ENCODE measurements around the gene HBEGF.

Gene HBEGF

DNA sequence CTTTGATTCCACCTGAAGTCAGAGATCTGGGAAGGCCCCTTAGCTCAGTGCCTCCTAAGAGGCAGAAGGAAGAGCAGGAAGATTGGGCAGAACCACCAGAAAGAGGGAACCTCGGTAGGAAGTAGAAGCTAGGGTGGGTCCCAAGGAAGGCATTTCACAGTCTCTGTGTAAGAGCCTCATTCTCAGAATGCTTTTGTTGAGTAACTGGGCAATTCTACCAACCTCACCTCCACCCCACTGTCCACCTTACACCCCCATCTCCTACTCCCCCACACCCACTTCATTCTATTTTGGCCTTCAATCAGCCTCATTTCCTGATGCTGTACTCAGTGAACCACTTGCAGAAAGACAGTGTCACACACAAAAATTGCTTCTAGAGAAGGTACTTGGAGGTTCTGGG, 3.5 kb downstream of the HBEGF start:
- no peaks in the 10 kb centered on the region for H3K36me3 ChIP-seq (ENCODE audit: insufficient read depth, low read depth, low read length)
- no peak overlapping the region for H3K4me3 ChIP-seq (ENCODE audit: low read length)
- peaks cover 21% of the 10 kb centered on the region for H3K27me3 ChIP-seq (ENCODE audit: insufficient read depth, low read length)
- no peaks in the 10 kb centered on the region for H3K9me3 ChIP-seq (ENCODE audit: insufficient read depth, low read depth, low read length)
- no peak overlapping the region for H3K9ac ChIP-seq (ENCODE audit: low read depth, low read length)
- no peak overlapping the region for H3K27ac ChIP-seq (ENCODE audit: low read length)
- H3K4me1 ChIP-seq (ENCODE audit: insufficient read depth, low read length) = peaks cover 13% of the 10 kb centered on the region

DNA sequence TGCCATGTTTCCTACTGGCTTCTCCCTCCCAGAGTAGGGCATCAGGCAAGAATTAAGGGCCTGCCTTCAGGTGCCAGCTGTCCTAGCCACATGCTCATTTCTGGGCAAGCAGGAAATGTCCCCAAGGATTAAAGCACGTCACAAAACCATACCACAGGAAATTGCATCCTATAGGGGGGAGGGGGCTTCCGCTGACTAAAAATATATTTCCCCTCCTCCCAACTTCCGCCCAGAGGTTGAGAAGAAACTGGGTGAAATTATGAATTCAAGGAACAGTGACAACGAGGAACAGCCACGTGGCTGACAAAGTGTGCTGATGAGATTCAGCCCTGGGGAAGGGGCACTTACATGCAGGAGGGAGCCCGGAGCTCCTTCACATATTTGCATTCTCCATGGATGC, 4.1 kb downstream of the HBEGF start:
- Histone ChIP-seq H3K36me3 (ENCODE audit: insufficient read depth, low read depth, low read length) (no peaks in the 10 kb centered on the region), H3K27me3 (ENCODE audit: insufficient read depth, low read length) (peaks cover 21% of the 10 kb centered on the region), H3K4me1 (ENCODE audit: insufficient read depth, low read length) (peaks cover 13% of the 10 kb centered on the region), H3K27ac (ENCODE audit: low read length) (no peak overlapping the region), H3K4me3 (ENCODE audit: low read length) (no peak overlapping the region), H3K9ac (ENCODE audit: low read depth, low read length) (no peak overlapping the region), H3K9me3 (ENCODE audit: insufficient read depth, low read depth, low read length) (no peaks in the 10 kb centered on the region)

DNA sequence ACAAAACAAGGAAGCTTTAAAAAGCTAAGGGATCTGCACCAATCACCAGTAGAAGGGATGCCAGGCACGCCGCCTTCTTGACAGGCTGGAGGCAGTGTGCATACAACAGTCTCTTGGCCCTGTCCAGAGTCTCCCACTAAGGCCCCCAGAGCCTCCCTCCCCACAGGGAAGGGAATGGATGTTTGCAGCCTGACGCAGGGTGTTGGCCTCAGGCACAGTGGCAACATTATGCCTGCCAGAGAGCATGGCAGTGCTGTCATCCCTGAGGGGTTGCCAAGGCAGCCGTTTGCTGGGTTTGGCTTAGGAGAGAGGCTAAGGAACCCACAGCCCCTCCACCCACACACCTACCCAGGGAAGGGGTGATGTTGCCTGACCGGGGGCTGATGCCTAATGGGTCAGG, 4.8 kb downstream of the HBEGF start:
- H3K27ac ChIP-seq (ENCODE audit: low read length) = no peak overlapping the region
- H3K4me3 ChIP-seq (ENCODE audit: low read length) = no peak overlapping the region
- H3K4me1 ChIP-seq (ENCODE audit: insufficient read depth, low read length) = peaks cover 9% of the 10 kb centered on the region
- H3K36me3 ChIP-seq (ENCODE audit: insufficient read depth, low read depth, low read length) = no peaks in the 10 kb centered on the region
- H3K9me3 ChIP-seq (ENCODE audit: insufficient read depth, low read depth, low read length) = no peaks in the 10 kb centered on the region
- H3K9ac ChIP-seq (ENCODE audit: low read depth, low read length) = no peak overlapping the region
- H3K27me3 ChIP-seq (ENCODE audit: insufficient read depth, low read length) = peaks cover 21% of the 10 kb centered on the region

DNA sequence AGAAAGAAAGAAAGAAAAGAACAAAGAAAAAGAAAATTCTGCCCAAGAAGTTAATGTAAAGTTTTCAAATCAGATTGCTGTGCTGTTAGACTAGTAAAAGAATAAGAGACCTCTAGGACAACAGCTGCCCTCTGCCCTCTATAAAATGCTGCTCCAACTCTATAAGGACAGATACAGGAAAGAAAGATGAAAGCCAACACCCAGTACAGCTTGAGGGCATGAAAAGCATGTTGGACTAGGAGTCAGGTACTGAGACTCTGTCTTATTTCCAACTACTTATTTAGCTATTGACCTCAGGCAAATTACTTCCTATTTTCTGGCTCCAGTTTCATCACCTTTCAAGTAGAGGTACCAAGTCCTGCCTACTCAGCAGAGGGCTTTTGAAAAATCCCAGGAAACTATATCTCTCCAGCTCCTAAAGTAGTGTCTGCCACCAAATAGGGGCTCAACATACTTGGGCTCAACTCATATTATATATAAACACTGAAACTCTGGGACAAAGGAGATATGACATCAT, 5.7 kb downstream of the HBEGF start:
- no peak overlapping the region for H3K4me3 ChIP-seq (ENCODE audit: low read length)
- H3K27me3 ChIP-seq (ENCODE audit: insufficient read depth, low read length) = peaks cover 17% of the 10 kb centered on the region
- H3K4me1 ChIP-seq (ENCODE audit: insufficient read depth, low read length) = peaks cover 8% of the 10 kb centered on the region
- H3K9ac ChIP-seq (ENCODE audit: low read depth, low read length) = no peak overlapping the region
- H3K9me3 ChIP-seq (ENCODE audit: insufficient read depth, low read depth, low read length) = no peaks in the 10 kb centered on the region
- no peaks in the 10 kb centered on the region for H3K36me3 ChIP-seq (ENCODE audit: insufficient read depth, low read depth, low read length)
- no peak overlapping the region for H3K27ac ChIP-seq (ENCODE audit: low read length)

DNA sequence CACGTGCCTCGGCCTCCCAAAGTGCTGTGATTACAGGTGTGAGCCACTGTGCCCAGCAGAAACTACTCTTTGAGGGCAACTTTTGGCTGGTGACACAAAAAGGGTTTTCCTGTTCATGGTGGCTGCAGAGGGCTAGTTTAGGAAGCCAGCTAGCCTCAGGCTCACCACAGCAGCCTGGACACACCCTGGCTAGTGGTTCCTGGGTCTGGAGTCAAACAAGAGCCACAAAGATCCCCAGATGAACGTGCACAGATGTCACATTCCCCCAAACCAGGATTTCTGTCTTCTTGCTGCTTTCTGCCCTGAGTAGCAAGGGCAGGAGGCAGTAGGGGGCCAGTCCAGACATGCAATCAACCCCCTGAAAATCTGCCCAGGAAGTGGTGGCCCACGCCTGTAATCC, 6.8 kb downstream of the HBEGF start:
- Histone ChIP-seq H3K27me3 (ENCODE audit: insufficient read depth, low read length) (peaks cover 6% of the 10 kb centered on the region), H3K4me3 (ENCODE audit: low read length) (no peak overlapping the region), H3K36me3 (ENCODE audit: insufficient read depth, low read depth, low read length) (no peaks in the 10 kb centered on the region; the same call in 1 of the 2 replicates), H3K4me1 (ENCODE audit: insufficient read depth, low read length) (no peaks in the 10 kb centered on the region; the same call in 1 of the 2 replicates), H3K27ac (ENCODE audit: low read length) (no peak overlapping the region), H3K9ac (ENCODE audit: low read depth, low read length) (no peak overlapping the region), H3K9me3 (ENCODE audit: insufficient read depth, low read depth, low read length) (no peaks in the 10 kb centered on the region)

DNA sequence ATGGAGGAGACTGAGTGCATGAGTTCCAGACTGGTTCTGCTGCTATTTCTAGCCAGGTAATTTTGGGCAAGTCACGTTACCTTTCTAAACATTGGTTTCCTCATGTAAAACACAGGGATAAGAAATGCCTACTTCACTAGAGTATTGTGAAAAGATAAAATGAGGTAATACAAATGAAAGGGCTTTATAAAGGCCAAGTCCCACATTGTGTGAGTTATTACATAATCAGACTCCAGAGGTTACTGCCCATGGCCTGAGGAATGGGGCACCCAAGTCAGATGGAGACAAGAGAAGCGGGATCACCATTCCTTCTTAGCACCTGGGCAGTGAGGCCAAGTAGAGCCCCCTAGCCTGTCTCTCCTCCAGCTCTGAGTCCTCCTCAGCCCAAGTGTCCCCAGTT, 7.5 kb downstream of the HBEGF start:
- H3K4me3 ChIP-seq (ENCODE audit: low read length) = no peak overlapping the region
- H3K27ac ChIP-seq (ENCODE audit: low read length) = no peak overlapping the region
- peaks cover 2% of the 10 kb centered on the region; the same call in 1 of the 2 replicates for H3K36me3 ChIP-seq (ENCODE audit: insufficient read depth, low read depth, low read length)
- H3K27me3 ChIP-seq (ENCODE audit: insufficient read depth, low read length) = no peaks in the 10 kb centered on the region
- H3K9ac ChIP-seq (ENCODE audit: low read depth, low read length) = no peak overlapping the region
- H3K4me1 ChIP-seq (ENCODE audit: insufficient read depth, low read length) = no peaks in the 10 kb centered on the region; the same call in 1 of the 2 replicates
- no peaks in the 10 kb centered on the region for H3K9me3 ChIP-seq (ENCODE audit: insufficient read depth, low read depth, low read length)

DNA sequence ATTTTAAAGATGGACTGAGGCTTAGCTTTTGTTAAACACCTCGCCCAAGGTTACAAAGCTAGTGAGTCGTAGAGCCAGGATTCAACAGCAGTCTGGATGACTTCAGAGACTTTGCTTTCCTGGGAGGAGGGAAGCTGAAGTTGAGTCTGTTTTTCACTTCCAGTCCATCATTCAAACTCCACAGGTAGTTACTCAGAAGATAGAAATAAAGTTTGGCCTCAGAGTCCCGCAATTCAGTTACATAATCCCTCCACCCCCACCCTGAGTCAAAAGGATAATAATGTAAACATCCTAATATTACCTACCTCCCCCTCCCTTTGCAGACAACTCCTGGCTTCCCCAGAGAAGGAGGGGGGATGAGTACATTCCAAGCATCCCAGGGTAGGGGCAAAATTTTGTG, 8.1 kb downstream of the HBEGF start:
- H3K27me3 ChIP-seq (ENCODE audit: insufficient read depth, low read length) = no peaks in the 10 kb centered on the region
- H3K9me3 ChIP-seq (ENCODE audit: insufficient read depth, low read depth, low read length) = no peaks in the 10 kb centered on the region
- no peak overlapping the region for H3K27ac ChIP-seq (ENCODE audit: low read length)
- no peak overlapping the region for H3K4me3 ChIP-seq (ENCODE audit: low read length)
- H3K9ac ChIP-seq (ENCODE audit: low read depth, low read length) = no peak overlapping the region
- peaks cover 4% of the 10 kb centered on the region; the same call in 1 of the 2 replicates for H3K36me3 ChIP-seq (ENCODE audit: insufficient read depth, low read depth, low read length)
- no peaks in the 10 kb centered on the region; the same call in 1 of the 2 replicates for H3K4me1 ChIP-seq (ENCODE audit: insufficient read depth, low read length)

DNA sequence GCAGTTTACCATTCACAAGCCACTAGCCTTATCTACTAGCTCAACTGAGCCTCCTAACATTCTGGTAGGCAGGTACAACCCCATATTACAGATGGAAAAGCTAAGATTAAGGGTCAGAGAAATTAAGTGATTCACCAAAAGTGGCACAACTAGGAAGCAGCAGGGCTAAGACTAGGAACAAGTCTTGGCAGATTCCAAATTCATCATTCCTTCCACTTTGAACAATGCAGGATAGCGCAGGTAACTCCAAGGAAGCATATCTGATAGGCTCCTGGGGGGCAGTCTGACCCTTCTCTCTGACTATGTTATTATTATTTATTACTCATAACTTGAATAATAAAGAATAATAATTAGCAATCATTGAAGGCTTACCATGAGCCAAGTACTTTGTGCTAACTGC, 8.5 kb downstream of the HBEGF start:
- no peaks in the 10 kb centered on the region; the same call in 1 of the 2 replicates for H3K4me1 ChIP-seq (ENCODE audit: insufficient read depth, low read length)
- no peaks in the 10 kb centered on the region for H3K9me3 ChIP-seq (ENCODE audit: insufficient read depth, low read depth, low read length)
- H3K27me3 ChIP-seq (ENCODE audit: insufficient read depth, low read length) = no peaks in the 10 kb centered on the region
- no peak overlapping the region for H3K9ac ChIP-seq (ENCODE audit: low read depth, low read length)
- H3K4me3 ChIP-seq (ENCODE audit: low read length) = no peak overlapping the region
- H3K27ac ChIP-seq (ENCODE audit: low read length) = no peak overlapping the region
- peaks cover 4% of the 10 kb centered on the region; the same call in 1 of the 2 replicates for H3K36me3 ChIP-seq (ENCODE audit: insufficient read depth, low read depth, low read length)

DNA sequence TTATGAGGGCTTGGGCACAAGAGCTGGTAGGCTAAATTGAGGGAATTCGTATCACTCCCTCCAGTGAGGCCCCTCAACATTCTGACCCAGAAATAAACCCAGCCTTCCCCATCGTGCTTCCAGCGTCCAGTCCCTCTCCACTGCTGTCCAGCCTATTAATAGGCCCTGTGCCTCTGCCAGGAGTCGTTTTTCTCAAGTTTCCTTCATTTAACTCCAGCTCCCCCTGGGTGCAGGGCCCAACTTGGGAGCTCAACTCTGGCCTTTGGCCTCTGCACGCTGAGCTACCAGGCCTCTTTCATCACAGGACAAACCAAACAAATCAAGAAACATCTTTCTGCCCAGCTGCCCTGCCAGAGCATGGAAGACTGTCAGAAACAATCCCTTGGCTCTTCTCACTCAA, 10.0 kb downstream of the HBEGF start:
- Histone ChIP-seq H3K9ac (ENCODE audit: low read depth, low read length) (no peak overlapping the region), H3K4me3 (ENCODE audit: low read length) (no peak overlapping the region), H3K4me1 (ENCODE audit: insufficient read depth, low read length) (no peaks in the 10 kb centered on the region; the same call in 1 of the 2 replicates), H3K27me3 (ENCODE audit: insufficient read depth, low read length) (no peaks in the 10 kb centered on the region), H3K36me3 (ENCODE audit: insufficient read depth, low read depth, low read length) (peaks cover 4% of the 10 kb centered on the region; the same call in 1 of the 2 replicates), H3K9me3 (ENCODE audit: insufficient read depth, low read depth, low read length) (no peaks in the 10 kb centered on the region), H3K27ac (ENCODE audit: low read length) (no peak overlapping the region)

DNA sequence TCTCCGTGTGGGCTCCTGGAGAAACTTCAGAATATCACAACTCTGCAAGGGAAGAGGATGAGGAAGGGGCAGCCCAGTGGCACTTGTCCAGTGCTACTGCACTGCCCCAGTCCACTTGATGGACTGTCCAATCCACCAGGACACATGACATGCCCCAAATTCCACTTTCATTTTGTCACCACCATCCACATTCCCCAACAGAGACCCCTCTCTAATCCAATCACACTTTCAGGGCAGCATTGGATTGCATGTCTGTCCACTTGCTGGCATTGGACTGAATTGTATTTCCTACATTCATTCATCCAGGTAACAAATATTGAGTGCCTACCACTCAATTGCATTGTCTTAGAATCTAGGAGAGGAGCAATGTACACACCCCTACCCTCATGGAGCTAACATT, 14.8 kb downstream of the HBEGF start:
- H3K27ac ChIP-seq (ENCODE audit: low read length) = no peak overlapping the region
- H3K4me1 ChIP-seq (ENCODE audit: insufficient read depth, low read length) = peaks cover 7% of the 10 kb centered on the region; the same call in 1 of the 2 replicates
- H3K27me3 ChIP-seq (ENCODE audit: insufficient read depth, low read length) = no peaks in the 10 kb centered on the region
- H3K4me3 ChIP-seq (ENCODE audit: low read length) = no peak overlapping the region
- H3K9me3 ChIP-seq (ENCODE audit: insufficient read depth, low read depth, low read length) = no peaks in the 10 kb centered on the region
- H3K36me3 ChIP-seq (ENCODE audit: insufficient read depth, low read depth, low read length) = peaks cover 4% of the 10 kb centered on the region; the same call in 1 of the 2 replicates
- no peak overlapping the region for H3K9ac ChIP-seq (ENCODE audit: low read depth, low read length)

DNA sequence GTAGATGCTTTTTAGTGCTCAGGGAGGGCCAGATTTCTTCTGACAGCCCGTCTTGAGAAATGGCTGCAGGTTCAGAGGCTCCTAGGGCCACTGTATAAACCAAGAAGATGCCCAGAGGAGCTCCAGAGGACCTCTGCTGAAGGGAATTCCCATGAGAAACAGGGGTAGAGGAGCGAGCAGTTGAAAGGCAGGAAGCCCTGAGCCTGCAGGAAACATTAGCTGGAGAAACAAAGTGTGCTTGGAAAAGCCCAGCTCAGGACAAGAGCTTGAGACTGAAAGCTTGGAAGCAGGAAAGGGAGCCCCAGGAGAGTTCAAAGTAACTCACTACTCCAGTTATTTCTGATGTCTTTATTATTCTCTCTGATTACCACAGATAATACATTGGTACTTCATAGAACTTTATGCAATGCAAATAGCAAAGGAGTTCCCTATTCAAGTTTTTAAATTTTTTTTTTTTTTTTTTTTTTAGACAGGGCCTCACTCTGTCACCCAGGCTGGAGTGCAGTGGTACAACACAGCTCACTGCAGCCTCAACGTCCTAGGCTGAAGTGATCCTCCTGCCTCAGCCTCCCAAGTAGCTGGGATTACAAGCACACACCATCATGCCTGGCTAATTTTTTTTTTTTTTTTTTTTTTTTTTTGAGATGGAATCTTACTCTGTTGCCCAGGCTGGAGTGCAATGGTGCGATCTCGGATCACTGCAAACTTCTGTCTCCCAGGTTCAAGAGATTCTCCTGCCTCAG, 16.5 kb downstream of the HBEGF start:
- no peak overlapping the region for H3K27ac ChIP-seq (ENCODE audit: low read length)

More for the DNA sequence above, 16.5 kb downstream of the HBEGF start:
- Histone ChIP-seq H3K9me3 (ENCODE audit: insufficient read depth, low read depth, low read length) (no peaks in the 10 kb centered on the region), H3K4me3 (ENCODE audit: low read length) (no peak overlapping the region), H3K36me3 (ENCODE audit: insufficient read depth, low read depth, low read length) (peaks cover 4% of the 10 kb centered on the region; the same call in 1 of the 2 replicates), H3K9ac (ENCODE audit: low read depth, low read length) (no peak overlapping the region), H3K27me3 (ENCODE audit: insufficient read depth, low read length) (no peaks in the 10 kb centered on the region), H3K4me1 (ENCODE audit: insufficient read depth, low read length) (peaks cover 7% of the 10 kb centered on the region; the same call in 1 of the 2 replicates)
